OCI-LY1 (cell line): ENCODE results near the gene IFNA1.

ENCODE experiments used
- EZH2 ChIP-seq: fragments of 200-600 bp; sonication (generic), shearing (Covaris generic); IDR thresholded peaks from 2 replicates; pipeline ENCODE4 v1.8.0; 2017; ENCODE audit warnings: borderline replicate concordance, mixed run types, mild to moderate bottlenecking, antibody characterized with exemption, low read length, moderate library complexity, mixed read lengths
- TF ChIP-seq, protein P1 (sequence below): fragments of 200-600 bp; sonication (generic), shearing (Covaris generic); IDR thresholded peaks from 2 replicates; pipeline ENCODE4 v1.5.1; 2017; ENCODE audit warnings: mild to moderate bottlenecking, antibody characterized with exemption, low read length, moderate library complexity, mixed read lengths

DNA sequence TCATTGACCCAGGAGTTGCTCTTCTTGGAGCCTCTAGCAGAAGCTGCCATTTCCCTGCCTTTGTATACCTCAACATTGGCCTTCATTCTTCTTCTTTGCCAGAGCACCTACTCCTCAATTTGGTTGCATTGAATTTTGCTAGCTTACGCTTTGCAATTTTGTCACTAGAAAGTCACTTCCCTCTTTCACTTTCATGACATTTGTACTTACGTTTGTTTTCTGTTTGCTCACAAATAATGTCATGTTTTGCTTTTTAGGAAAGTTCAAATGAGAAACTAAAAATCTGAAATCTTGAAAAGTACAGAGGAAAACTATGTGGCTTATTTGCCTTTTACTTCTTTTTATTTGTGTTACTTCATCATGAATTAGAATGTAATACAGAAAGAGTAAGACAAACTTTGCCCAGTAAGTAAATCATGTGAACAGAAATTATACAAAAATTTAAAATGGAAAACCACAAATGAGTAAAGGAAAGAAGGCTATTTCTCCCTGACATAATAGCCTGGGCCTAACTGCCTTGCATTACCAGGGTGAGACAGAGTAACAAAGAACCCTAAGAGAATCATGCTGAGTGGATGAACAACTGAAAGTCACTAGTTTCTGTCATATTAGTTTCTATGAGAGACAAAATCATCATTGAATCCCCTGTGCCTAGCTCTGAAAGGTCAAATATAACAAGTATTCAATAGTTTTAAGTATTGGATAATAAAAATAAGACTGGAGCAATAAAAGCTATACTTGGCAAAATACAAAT is 7.4 kb upstream of the IFNA1 start:
- TF ChIP-seq, protein P1, sequence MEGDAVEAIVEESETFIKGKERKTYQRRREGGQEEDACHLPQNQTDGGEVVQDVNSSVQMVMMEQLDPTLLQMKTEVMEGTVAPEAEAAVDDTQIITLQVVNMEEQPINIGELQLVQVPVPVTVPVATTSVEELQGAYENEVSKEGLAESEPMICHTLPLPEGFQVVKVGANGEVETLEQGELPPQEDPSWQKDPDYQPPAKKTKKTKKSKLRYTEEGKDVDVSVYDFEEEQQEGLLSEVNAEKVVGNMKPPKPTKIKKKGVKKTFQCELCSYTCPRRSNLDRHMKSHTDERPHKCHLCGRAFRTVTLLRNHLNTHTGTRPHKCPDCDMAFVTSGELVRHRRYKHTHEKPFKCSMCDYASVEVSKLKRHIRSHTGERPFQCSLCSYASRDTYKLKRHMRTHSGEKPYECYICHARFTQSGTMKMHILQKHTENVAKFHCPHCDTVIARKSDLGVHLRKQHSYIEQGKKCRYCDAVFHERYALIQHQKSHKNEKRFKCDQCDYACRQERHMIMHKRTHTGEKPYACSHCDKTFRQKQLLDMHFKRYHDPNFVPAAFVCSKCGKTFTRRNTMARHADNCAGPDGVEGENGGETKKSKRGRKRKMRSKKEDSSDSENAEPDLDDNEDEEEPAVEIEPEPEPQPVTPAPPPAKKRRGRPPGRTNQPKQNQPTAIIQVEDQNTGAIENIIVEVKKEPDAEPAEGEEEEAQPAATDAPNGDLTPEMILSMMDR, result no peak
- TF ChIP-seq EZH2, result no peak
